NCI-H69 (cell line): ENCODE measurements around the gene CD248.
A peak's percentile ranks its signal among the peaks of the same experiment; 100 is the strongest.
"Not testable (repeated sequence)": the region's sequence is repeated elsewhere in the genome, so short reads cannot be mapped to it uniquely, and the experiment has no call there.

Experiments
- DNase-seq: peaks from one replicate; lab custom pipeline; 2025; lab: John Stamatoyannopoulos, UW

Gene CD248

GRCh38 chr11:66316849-66317251 is at the start of gene CD248:
TSS of gene CD248 (minus strand) at chr11:66317044. CDS start at chr11:66317027, 17 bp downstream.
- peak; percentile 79 for DNase-seq

- no peak for DNase-seq
These were observed 49.1 kb upstream of the CD248 start for GRCh38 chr11:66365711-66366619.

- no peak for DNase-seq
These were observed 48.3 kb upstream of the CD248 start for GRCh38 chr11:66365166-66365565.

- DNase-seq: peak; percentile 53
These were observed 47.1 kb upstream of the CD248 start for GRCh38 chr11:66363805-66364535.

- DNase-seq: no peak
These were observed 46.4 kb upstream of the CD248 start for GRCh38 chr11:66363187-66363601.

GRCh38 chr11:66362481-66363147 is 45.8 kb upstream of the CD248 start:
- DNase-seq: no peak

- DNase-seq: no peak
These were observed 44.7 kb upstream of the CD248 start for GRCh38 chr11:66361502-66361941.

GRCh38 chr11:66360406-66361073 is 43.7 kb upstream of the CD248 start:
- no peak for DNase-seq

GRCh38 chr11:66359662-66360087 is 42.8 kb upstream of the CD248 start:
- DNase-seq: no peak

- DNase-seq: not testable (repeated sequence)
These were observed 33.9 kb upstream of the CD248 start for GRCh38 chr11:66350560-66351235.

- DNase-seq: no peak
These were observed 32.2 kb upstream of the CD248 start for GRCh38 chr11:66349084-66349386.

- DNase-seq: peak; percentile 94
These were observed 30.8 kb upstream of the CD248 start, which contains the start of gene B4GAT1 for GRCh38 chr11:66347425-66348276. TSS of gene B4GAT1 (minus strand) at chr11:66347629. CDS start at chr11:66347545, 84 bp downstream.

GRCh38 chr11:66346476-66347424 is 29.9 kb upstream of the CD248 start:
- DNase-seq: peak; percentile 68

- DNase-seq: no peak
These were observed 28.4 kb upstream of the CD248 start for GRCh38 chr11:66345316-66345649.

- DNase-seq: peak; percentile 98
These were observed 27.9 kb upstream of the CD248 start, which contains the start of gene BRMS1 for GRCh38 chr11:66344550-66345315. TSS of gene BRMS1 (minus strand) at chr11:66345104. CDS start at chr11:66342234, 2,870 bp downstream.

GRCh38 chr11:66343176-66343575 is 26.3 kb upstream of the CD248 start:
- DNase-seq: no peak

GRCh38 chr11:66341502-66342126 is 24.8 kb upstream of the CD248 start:
- DNase-seq: no peak
